Stimulated activated naive CD8-positive, alpha-beta T cell treated with anti-CD3 and anti-CD28 coated beads, Interleukin-15, amount 100 ng/mL, for 72 hours (primary cell): ENCODE data around the gene PRR12.
"Not testable (repeated sequence)": the region's sequence is repeated elsewhere in the genome, so short reads cannot be mapped to it uniquely, and the experiment has no call there.

Source experiments
- ATAC-seq: fragments of 150-1000 bp; cut with Tn5 transposase; 2 replicates; pipeline ENCODE4 v1.10.0; 2021; ENCODE audit warnings: mild to moderate bottlenecking, moderate library complexity
- DNase-seq, 2 donors: peaks; one replicate each; pipeline ENCODE4 v3.0.0; 2021 to 2022
- H3K27ac Mint-ChIP-seq, 2 donors: one replicate each; pipeline ENCODE4 v1.8.0; 2022; ENCODE audit warnings: mild to moderate bottlenecking in 2 of 2, mixed read lengths in 2 of 2, moderate library complexity in 2 of 2
- H3K27me3 Mint-ChIP-seq: one replicate; pipeline ENCODE4 v1.8.0; 2022; ENCODE audit warnings: mixed read lengths
- H3K4me1 Mint-ChIP-seq: one replicate; pipeline ENCODE4 v1.8.0; 2022; ENCODE audit warnings: mild to moderate bottlenecking, mixed read lengths
- H3K4me3 Mint-ChIP-seq, 2 donors: one replicate each; pipeline ENCODE4 v1.8.0; 2022; ENCODE audit warnings: mild to moderate bottlenecking in 2 of 2, mixed read lengths in 2 of 2, moderate library complexity in 1 of 2
- H3K9me3 Mint-ChIP-seq, 2 donors: one replicate each; pipeline ENCODE4 v1.8.0; 2022; ENCODE audit warnings: mixed read lengths in 2 of 2

PRR12 gene

DNA sequence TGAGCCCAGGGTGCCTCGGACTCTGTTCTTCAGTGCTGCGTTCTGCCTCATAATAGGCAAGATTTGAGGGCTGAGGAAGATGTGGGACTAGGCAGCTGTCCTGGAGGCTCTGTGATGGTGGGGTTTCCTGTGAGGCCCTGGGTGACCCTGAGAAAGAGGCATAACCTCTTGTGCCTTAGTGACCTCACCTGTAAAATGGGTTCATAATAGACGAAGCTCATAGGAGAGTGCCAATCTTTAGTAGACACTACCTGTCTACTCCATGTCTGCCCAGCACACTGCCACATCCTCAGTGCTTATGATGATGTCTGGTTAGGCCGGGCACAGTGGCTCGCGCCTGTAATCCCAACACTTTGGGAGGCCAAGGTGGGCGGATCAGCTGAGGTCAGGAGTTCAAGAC, 25.6 kb downstream of the PRR12 start:
- DNase-seq (no peak), ATAC-seq (no peak)
- no peaks in the 10 kb centered on the region for H3K27me3 Mint-ChIP-seq
- no peak overlapping the region for H3K27ac Mint-ChIP-seq
- no peaks in the 10 kb centered on the region for H3K9me3 Mint-ChIP-seq
- no peak overlapping the region for H3K4me3 Mint-ChIP-seq
- peaks cover 30% of the 10 kb centered on the region for H3K4me1 Mint-ChIP-seq

DNA sequence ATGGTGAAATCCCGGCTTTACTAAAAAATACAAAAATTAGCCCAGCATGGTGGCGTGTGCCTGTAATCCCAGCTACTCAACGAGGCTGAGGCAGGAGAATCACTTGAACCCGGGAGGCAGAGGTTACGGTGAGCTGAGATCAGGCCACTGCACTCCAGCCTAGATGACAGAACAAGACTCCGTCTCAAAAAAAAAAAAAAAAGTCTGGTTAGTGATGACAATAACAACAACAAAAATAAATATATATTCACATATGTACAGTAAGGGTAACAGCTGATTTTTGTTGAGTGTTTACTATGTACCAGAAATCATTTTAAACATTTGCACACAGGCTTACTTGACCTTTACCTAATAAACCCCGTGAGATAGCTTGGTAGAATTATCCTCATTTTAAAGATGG, 26.0 kb downstream of the PRR12 start:
- Mint-ChIP-seq H3K4me3 (no peak overlapping the region), H3K27ac (no peak overlapping the region), H3K4me1 (peaks cover 29% of the 10 kb centered on the region), H3K27me3 (no peaks in the 10 kb centered on the region), H3K9me3 (no peaks in the 10 kb centered on the region)
- ATAC-seq (no peak), DNase-seq (no peak)

DNA sequence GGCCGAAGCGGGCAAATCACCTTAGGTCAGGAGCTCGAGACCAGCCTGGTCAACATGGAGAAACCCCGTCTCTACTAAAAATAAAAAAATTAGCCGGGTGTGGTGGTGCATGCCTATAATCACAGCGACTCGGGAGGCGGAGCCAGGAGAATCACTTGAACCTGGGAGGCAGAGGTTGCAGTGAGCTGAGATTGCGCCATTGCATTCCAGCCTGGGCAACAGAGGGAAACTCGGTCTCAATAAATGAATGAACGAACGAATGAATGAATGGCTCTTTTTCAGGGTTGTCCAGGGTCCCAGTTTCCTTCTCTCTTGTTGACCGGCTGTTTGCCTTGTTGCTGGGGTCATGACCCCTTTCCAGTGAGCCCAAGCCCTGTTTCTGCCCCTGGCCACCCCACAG, 26.9 kb downstream of the PRR12 start:
- Mint-ChIP-seq H3K4me1 (peaks cover 23% of the 10 kb centered on the region), H3K27ac (peak overlapping the region in 1 of 2 donors; percentile 34)
- DNase-seq, H3K9me3 Mint-ChIP-seq, H3K4me3 Mint-ChIP-seq, ATAC-seq, H3K27me3 Mint-ChIP-seq: not testable (repeated sequence)

DNA sequence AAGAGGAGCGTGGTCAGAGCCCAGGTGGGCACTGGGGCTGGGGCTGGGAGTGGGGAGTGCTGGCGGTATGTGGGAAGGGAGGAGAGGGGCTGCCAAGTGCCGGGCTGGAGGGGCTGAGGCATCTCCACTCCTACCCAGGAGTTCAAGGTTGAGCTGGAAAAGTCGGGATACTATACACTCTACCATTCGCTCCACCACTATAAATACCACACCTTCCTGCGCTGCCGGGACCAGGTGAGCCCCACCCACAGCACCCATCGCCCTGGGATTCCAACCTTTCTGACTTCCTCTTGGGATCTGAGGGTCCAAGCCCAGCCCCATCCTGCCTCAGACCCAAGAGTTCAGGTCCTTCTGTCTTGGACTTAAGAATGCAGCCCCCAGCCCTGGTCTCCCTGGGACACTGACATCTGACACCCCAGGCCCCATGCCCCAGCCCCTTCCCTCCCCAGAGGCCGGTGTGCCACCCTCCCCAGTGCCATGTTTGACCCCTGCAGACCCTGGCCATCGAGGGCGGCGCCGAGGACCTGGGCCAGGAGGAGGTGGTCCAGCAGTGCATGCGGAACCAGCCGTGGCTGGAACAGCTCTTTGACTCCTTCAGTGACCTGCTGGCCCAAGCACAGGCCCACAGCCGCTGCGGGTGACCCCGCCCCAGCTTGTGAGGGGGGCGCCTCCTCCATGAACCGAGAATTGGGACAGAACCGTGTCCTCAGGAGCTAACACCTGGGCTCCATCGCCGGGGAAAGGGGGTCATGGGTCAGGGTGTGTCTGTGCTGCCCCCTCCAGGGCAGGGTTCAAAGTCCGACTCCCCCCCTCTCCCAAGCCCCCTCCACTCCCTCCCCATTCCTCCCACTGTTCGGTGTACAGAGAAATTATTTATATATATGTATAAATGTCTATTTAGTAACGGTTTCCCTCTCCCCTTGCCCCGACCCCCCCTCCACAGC, 34.3 kb downstream of the PRR12 start:
- ATAC-seq, result peak; percentile 44
- Mint-ChIP-seq H3K4me1 (no peaks in the 10 kb centered on the region), H3K4me3 (no peak overlapping the region), H3K9me3 (no peaks in the 10 kb centered on the region), H3K27ac (peak overlapping the region in 1 of 2 donors; percentile 57), H3K27me3 (no peaks in the 10 kb centered on the region)
- no peak for DNase-seq

DNA sequence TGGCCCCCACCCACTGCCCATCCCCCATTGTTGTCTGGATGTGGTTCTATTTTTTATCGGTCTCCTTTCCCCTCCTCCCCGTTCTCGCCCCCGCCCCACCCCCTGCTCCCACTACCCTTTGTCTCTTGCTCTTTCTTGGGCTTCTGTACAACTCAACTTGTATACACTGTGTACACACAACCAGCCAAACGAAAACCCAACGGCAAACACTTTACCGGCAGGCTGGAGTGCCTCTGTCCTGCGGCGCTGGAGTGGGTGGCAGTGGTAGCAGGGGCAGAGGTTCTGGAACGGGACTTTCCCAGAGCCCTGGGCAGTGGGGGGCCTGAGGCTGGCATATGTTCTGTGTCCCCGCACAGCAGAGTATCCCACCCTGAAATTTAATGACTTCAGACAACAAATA, 35.2 kb downstream of the PRR12 start:
- no peak for DNase-seq
- ATAC-seq, result no peak
- no peak overlapping the region for H3K4me3 Mint-ChIP-seq
- no peaks in the 10 kb centered on the region for H3K9me3 Mint-ChIP-seq
- H3K27ac Mint-ChIP-seq, result no peak overlapping the region
- H3K4me1 Mint-ChIP-seq, result no peaks in the 10 kb centered on the region
- no peaks in the 10 kb centered on the region for H3K27me3 Mint-ChIP-seq

DNA sequence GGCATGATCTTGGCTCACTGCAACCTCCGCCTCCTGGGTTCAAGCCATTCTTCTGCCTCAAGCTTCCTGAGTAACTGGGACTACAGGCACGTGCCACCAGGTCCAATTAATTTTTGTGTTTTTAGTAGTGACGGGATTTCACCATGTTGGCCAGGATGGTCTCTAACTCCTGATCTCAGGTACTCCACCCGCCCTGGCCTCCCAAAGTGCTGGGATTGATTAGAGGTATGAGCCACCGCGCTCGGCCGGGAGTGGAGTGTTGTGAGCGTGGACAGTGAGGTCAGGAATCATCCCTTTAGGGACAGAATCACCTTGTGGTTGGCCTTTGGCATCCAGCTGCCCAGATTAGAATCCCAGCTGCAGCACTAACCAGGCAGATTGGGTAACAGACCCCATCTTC, 38.7 kb downstream of the PRR12 start:
- Mint-ChIP-seq H3K4me3 (no peak overlapping the region), H3K9me3 (no peaks in the 10 kb centered on the region), H3K27ac (no peak overlapping the region), H3K4me1 (no peaks in the 10 kb centered on the region), H3K27me3 (no peaks in the 10 kb centered on the region)
- ATAC-seq, result no peak
- DNase-seq, result no peak

GRCh38 chr19:49631014-49631588, 40.1 kb downstream of the PRR12 start:
- ATAC-seq (no peak), DNase-seq (no peak)
- Mint-ChIP-seq H3K27me3 (no peaks in the 10 kb centered on the region), H3K27ac (peak overlapping the region in 1 of 2 donors; percentile 90), H3K4me3 (no peak overlapping the region), H3K4me1 (no peaks in the 10 kb centered on the region), H3K9me3 (no peaks in the 10 kb centered on the region)

DNA sequence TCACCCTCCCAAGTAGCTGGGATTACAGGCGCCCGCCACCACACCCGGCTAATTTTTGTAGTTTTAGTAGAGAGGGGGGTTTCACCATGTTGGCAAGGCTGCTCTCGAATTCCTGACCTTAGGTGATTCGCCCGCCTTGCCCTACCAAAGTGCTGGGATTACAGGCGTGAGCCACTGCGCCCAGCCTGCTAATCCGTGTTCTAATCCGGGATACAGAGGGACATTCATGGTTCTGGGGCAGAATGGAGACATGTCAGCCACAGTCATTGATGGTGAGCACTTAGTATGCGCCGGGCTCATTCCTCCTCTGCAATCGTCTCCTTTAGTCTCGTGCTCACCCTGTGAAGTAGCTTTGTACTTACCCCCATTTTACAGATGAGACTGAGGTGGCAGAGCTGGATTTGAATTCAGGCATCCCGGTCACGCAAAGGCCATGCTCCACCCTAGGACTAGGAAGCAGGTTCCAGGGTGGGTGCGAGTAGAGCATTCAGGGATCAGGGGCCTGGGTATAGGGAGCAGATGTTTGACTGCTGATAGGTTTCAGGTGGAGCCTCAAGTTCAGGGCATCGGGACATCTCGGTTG, 40.7 kb downstream of the PRR12 start:
- Mint-ChIP-seq H3K9me3 (no peaks in the 10 kb centered on the region), H3K27me3 (no peaks in the 10 kb centered on the region), H3K4me1 (no peaks in the 10 kb centered on the region), H3K4me3 (no peak overlapping the region), H3K27ac (no peak overlapping the region)
- DNase-seq (no peak), ATAC-seq (no peak)

DNA sequence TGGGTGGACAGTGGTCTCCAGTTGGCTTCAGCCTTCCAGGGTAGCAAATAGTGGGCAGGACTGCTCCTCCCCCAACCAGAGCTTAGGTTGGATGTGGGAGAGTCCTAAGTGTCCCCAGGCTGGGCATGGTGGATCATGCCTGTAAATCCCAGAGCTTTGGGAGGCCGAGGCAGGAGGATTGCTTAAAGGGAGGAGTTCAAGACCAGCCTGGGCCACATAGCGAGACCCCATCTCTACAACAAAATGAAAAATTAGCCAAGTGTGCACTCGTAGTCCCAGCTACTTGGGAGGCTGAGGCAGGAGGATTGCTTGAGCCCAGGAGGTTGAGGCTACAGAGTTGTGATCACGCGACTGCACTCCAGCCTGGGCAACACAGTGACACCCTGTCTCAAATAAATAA, 41.6 kb downstream of the PRR12 start:
- ATAC-seq, result no peak
- no peaks in the 10 kb centered on the region for H3K27me3 Mint-ChIP-seq
- H3K27ac Mint-ChIP-seq, result no peak overlapping the region
- no peak overlapping the region for H3K4me3 Mint-ChIP-seq
- no peaks in the 10 kb centered on the region for H3K9me3 Mint-ChIP-seq
- peaks cover 3% of the 10 kb centered on the region for H3K4me1 Mint-ChIP-seq
- no peak for DNase-seq

- H3K4me3 Mint-ChIP-seq, H3K4me1 Mint-ChIP-seq, DNase-seq, H3K9me3 Mint-ChIP-seq, H3K27ac Mint-ChIP-seq, H3K27me3 Mint-ChIP-seq, ATAC-seq: not testable (repeated sequence)
Measured at GRCh38 chr19:49633273-49633672, 42.3 kb downstream of the PRR12 start.

DNA sequence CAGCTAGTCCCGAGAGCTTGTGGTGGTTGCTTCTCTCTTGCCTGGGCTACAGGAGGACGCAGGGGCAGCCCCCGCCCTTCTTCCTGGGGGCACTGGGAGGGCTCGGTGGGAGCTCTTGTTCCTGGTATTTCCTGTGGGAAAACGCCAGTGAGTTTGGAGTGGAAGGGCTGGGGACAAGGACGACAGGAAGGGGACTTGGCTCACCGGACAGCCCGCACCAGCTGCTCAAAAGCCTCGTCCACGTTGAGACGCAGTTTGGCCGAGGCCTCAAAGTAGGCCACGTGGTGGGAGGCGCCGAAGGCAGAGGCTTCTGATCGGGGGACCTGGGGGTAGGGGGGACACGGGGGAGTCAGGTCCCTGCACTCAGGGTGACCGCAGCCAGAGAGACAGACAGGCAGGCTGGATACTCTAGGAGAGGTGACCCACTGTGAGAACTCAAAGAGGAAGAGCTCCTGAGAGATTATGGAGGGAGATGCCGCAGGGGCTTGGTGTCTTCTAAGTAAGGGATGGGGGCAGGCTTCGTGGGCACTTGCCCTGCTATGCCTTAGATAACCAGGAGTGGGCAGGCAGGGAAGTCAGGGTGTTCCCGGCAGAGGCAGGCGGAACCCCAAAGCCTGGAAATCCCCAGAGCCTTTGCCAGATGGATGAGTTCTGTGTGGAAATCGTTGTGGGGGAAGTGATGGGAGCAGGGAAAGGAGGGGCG, 44.7 kb downstream of the PRR12 start:
- peaks cover 12% of the 10 kb centered on the region for H3K27me3 Mint-ChIP-seq
- no peak for ATAC-seq
- H3K4me1 Mint-ChIP-seq, result peaks cover 25% of the 10 kb centered on the region
- H3K9me3 Mint-ChIP-seq, result no peaks in the 10 kb centered on the region
- peak overlapping the region in 1 of 2 donors; percentile 13 for H3K27ac Mint-ChIP-seq
- DNase-seq, result no peak
- H3K4me3 Mint-ChIP-seq, result no peak overlapping the region

- Mint-ChIP-seq H3K4me3 (no peak overlapping the region), H3K4me1 (peaks cover 25% of the 10 kb centered on the region), H3K27ac (peak overlapping the region in 1 of 2 donors; percentile 76), H3K27me3 (peaks cover 12% of the 10 kb centered on the region), H3K9me3 (no peaks in the 10 kb centered on the region)
- ATAC-seq (no peak), DNase-seq (no peak)
Measured at GRCh38 chr19:49636233-49636932, 45.4 kb downstream of the PRR12 start.

- DNase-seq (no peak), ATAC-seq (no peak)
- H3K9me3 Mint-ChIP-seq, result no peaks in the 10 kb centered on the region
- H3K27me3 Mint-ChIP-seq, result peaks cover 12% of the 10 kb centered on the region
- H3K4me3 Mint-ChIP-seq, result peak overlapping the region; percentile 58 to 85
- peaks cover 33% of the 10 kb centered on the region for H3K4me1 Mint-ChIP-seq
- peak overlapping the region in 1 of 2 donors; percentile 68 for H3K27ac Mint-ChIP-seq
Measured at GRCh38 chr19:49637821-49638738, 47.1 kb downstream of the PRR12 start.

GRCh38 chr19:49639401-49640112, 48.6 kb downstream of the PRR12 start:
- Mint-ChIP-seq H3K4me3 (peak overlapping the region; percentile 96 to 98), H3K27me3 (peaks cover 12% of the 10 kb centered on the region), H3K4me1 (peaks cover 47% of the 10 kb centered on the region), H3K9me3 (no peaks in the 10 kb centered on the region), H3K27ac (no peak overlapping the region)
- ATAC-seq, result no peak
- no peak for DNase-seq
